HuH-7.5 (cell line): ENCODE data around the gene SUMO4.

Experiments used
- DNase-seq: peaks from one replicate; pipeline ENCODE4 v3.0.0; 2011; ENCODE audit warnings: low spot score

The SUMO4 gene

GRCh38 chr6:149400050-149400449 is at the start of gene SUMO4:
Gene SUMO4, plus strand, starts transcription at chr6:149400262. Its CDS starts 130 bp downstream, at chr6:149400392.
- no peak for DNase-seq

- DNase-seq = no peak
These were observed 46.1 kb upstream of the SUMO4 start for GRCh38 chr6:149354009-149354408.

- DNase-seq = no peak
These were observed 43.8 kb upstream of the SUMO4 start for GRCh38 chr6:149356081-149356750.

GRCh38 chr6:149357726-149358538 is 42.1 kb upstream of the SUMO4 start:
- DNase-seq = no peak

GRCh38 chr6:149359440-149359839 is 40.6 kb upstream of the SUMO4 start:
- DNase-seq = no peak

- no peak for DNase-seq
These were observed 39.5 kb upstream of the SUMO4 start for GRCh38 chr6:149360536-149360935.

GRCh38 chr6:149362289-149362688 is 37.8 kb upstream of the SUMO4 start:
- DNase-seq = no peak

GRCh38 chr6:149363154-149363553 is 36.9 kb upstream of the SUMO4 start:
- DNase-seq = no peak

GRCh38 chr6:149364557-149364956 is 35.5 kb upstream of the SUMO4 start:
- DNase-seq = no peak

GRCh38 chr6:149365197-149365596 is 34.9 kb upstream of the SUMO4 start:
- no peak for DNase-seq

- DNase-seq = no peak
These were observed 33.7 kb upstream of the SUMO4 start for GRCh38 chr6:149366267-149366921.

- no peak for DNase-seq
These were observed 32.0 kb upstream of the SUMO4 start for GRCh38 chr6:149368065-149368464.

GRCh38 chr6:149371154-149371553 is 28.9 kb upstream of the SUMO4 start:
- no peak for DNase-seq

- no peak for DNase-seq
These were observed 28.0 kb upstream of the SUMO4 start for GRCh38 chr6:149372062-149372461.

- DNase-seq = no peak
These were observed 26.6 kb upstream of the SUMO4 start for GRCh38 chr6:149373511-149373910.

GRCh38 chr6:149379977-149380376 is 20.1 kb upstream of the SUMO4 start:
- DNase-seq = no peak

GRCh38 chr6:149380523-149380922 is 19.5 kb upstream of the SUMO4 start:
- no peak for DNase-seq

GRCh38 chr6:149383371-149383770 is 16.7 kb upstream of the SUMO4 start:
- no peak for DNase-seq

- DNase-seq = no peak
These were observed 15.6 kb upstream of the SUMO4 start for GRCh38 chr6:149384464-149384863.

- DNase-seq = no peak
These were observed 13.9 kb upstream of the SUMO4 start for GRCh38 chr6:149385998-149386646.

- DNase-seq = no peak
These were observed 12.1 kb upstream of the SUMO4 start for GRCh38 chr6:149387779-149388512.
